ENCODE measurements around the gene ATP13A5. TPM values are rescaled to one million over a fixed set of nuclear protein-coding genes. Genes with fewer than 3 reads are reported as not detected.

ATP13A5 gene, protein sequence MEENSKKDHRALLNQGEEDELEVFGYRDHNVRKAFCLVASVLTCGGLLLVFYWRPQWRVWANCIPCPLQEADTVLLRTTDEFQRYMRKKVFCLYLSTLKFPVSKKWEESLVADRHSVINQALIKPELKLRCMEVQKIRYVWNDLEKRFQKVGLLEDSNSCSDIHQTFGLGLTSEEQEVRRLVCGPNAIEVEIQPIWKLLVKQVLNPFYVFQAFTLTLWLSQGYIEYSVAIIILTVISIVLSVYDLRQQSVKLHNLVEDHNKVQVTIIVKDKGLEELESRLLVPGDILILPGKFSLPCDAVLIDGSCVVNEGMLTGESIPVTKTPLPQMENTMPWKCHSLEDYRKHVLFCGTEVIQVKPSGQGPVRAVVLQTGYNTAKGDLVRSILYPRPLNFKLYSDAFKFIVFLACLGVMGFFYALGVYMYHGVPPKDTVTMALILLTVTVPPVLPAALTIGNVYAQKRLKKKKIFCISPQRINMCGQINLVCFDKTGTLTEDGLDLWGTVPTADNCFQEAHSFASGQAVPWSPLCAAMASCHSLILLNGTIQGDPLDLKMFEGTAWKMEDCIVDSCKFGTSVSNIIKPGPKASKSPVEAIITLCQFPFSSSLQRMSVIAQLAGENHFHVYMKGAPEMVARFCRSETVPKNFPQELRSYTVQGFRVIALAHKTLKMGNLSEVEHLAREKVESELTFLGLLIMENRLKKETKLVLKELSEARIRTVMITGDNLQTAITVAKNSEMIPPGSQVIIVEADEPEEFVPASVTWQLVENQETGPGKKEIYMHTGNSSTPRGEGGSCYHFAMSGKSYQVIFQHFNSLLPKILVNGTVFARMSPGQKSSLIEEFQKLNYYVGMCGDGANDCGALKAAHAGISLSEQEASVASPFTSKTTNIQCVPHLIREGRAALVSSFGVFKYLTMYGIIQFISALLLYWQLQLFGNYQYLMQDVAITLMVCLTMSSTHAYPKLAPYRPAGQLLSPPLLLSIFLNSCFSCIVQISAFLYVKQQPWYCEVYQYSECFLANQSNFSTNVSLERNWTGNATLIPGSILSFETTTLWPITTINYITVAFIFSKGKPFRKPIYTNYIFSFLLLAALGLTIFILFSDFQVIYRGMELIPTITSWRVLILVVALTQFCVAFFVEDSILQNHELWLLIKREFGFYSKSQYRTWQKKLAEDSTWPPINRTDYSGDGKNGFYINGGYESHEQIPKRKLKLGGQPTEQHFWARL
- polyA plus RNA-seq (ENCODE audit: insufficient read length in 4 of 4): under 1 TPM in 2 of 4 donors, not detected in 2; 0.11 to 0.38 TPM

DNA sequence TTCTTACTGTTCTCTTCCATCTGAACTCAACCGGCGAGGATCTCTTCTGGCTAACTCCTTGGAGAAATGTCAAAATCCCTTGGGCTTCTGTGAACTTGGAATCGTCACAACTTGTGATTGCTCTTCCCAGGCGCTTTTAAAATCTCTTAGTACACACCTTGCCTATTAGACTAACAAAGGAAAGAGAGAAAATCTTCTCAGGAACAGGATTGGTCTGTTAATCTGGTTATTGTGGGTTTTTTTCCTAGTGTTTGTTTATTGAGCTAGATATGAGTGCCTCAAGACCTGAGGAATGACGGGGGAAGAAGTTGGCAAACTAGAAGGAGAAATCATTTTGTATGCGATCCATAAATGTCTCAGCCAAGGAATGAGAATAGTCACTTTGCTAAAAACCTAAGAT, at the start of gene ATP13A5:
ATP13A5 (minus strand) TSS at position 48 of the 400 bp plus-strand sequence; CDS start at position 20, 28 bp downstream.
- no peak for DNase-seq (ENCODE audit: low read depth in 4 of 4, low spot score in 3 of 4)

DNA sequence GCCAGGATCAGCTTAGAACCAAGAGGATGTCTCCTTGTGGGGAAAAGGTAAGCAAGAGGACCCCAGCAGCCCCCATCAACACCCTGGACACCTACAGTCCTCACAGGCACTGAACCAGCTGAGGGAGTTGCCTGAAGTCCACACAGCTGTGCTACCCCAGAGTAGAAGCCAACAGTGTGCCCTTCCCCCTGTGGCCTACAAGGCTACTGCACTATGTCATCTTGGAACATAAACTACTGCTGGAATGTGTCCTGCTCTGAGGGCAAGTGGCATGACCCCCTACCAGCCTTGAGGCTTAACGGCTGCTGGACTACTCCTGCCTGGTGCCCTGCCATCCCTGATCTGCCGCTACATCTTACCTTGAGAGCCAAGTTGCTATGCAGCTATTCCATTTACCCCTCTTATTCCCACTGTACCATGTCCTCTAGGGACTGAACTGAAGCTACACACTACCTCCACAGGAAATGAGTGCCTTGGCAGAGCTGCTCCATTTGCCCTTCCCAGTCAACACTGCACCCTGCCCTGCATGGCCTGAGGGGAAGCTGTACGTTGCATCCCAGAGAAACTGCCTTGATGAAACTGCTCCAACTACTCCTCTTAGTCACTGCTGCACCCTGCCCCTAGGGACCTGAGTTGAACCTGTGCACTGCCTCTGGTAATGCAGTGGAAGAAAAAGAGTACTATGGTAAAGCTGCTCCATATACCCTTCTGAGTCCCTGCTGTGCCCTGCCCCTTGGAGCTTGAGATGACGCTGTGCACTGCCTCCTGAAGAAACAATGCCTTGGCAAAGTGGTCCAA, 40.2 kb upstream of the ATP13A5 start:
- no peak for DNase-seq (ENCODE audit: low read depth in 4 of 4, low spot score in 3 of 4)

DNA sequence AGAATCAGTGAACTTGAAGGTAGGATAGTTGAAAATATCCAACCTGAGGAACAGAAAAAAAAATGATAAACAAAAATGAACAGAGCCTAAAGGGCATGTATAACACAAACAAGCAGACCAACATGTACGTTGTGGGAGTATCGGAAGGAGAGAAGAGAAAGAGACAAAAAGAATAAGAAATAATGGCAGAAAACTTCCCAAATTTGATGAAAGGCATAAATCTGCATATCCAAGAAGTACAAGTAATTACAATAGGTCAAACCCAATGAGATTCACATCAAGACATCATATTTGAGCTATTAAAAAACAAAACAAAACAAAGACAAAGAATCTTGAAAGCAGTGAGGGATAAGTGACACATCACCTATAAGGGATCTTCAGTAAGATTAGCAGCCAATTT, 38.1 kb upstream of the ATP13A5 start:
- no peak for DNase-seq (ENCODE audit: low read depth in 4 of 4, low spot score in 3 of 4)

DNA sequence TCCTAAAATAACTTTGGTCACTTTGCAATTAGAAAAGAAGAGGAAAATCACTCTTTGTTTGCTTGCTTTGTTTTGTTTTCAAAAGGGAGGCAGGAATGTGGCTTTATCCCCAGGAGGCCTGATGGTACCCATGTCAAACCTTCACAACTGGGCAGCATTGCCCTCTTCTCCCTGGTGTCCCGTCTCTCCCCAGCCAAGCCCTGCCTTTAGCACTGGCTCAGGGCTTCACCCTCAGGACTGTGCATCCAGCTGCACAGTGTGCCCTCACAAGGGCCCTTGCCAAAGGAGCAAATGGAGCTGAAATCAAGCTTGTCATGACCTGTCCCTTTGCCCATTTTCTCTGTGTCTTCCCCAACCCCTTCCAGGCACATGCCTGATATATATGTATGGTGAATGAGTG, 29.1 kb upstream of the ATP13A5 start:
- DNase-seq (ENCODE audit: low read depth in 4 of 4, low spot score in 3 of 4): no peak

DNA sequence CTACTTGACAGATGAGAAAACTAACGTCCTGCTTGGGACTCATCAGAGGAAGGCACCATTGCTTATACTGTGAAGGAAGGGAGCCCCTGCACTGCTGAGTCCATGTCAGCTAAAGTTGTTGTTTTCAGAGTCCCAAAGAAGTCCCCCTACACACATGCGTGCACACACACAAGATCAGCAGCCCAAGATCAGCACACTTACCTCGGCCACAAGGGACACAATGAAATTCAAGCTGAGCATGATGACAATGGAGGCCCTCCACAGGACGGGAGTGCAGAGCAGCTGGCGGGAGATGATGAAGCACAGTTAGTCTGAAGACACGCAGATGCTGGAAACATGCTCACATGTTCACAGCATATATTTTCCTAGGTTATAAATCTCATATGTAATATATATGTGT, 28.6 kb upstream of the ATP13A5 start:
- no peak for DNase-seq (ENCODE audit: low read depth in 4 of 4, low spot score in 3 of 4)

DNA sequence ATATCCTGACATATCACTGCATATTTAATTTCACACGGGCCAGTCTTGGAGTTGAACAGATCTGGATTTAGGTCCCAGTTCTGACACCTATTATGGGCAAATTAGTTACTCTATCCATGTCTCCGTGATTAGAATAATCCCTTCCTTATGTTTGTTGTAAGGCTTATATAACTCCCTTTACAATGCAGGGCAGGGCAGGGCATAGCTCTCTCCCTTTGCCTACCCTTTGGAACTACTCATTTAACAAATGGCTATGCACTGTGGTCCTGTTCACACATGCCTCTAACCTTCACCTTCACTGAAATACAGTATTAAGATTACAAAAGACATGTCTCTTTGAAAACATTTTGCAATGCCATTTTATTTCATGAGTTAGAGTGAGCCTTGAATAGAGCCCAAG, 24.8 kb upstream of the ATP13A5 start:
- no peak for DNase-seq (ENCODE audit: low read depth in 4 of 4, low spot score in 3 of 4)

DNA sequence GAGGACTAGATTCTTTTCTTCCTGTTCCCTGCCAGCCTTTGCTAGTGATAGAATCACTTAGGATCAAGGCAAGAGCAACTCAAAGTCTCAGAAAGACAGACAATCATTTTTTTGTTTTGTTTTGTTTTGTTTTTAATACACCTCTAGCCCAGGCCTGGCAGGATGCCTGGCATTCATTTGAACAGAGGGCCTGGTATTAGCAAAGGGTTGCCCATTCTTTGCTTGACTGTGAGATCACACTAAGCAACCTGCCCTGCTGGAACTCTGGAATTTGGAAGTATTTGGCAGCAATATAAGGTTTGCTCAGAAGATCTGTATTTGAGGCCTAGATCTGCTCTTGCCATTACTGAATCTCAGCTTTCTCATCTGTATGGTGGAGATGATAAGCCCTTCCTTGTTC, 21.8 kb upstream of the ATP13A5 start:
- no peak for DNase-seq (ENCODE audit: low read depth in 4 of 4, low spot score in 3 of 4)

DNA sequence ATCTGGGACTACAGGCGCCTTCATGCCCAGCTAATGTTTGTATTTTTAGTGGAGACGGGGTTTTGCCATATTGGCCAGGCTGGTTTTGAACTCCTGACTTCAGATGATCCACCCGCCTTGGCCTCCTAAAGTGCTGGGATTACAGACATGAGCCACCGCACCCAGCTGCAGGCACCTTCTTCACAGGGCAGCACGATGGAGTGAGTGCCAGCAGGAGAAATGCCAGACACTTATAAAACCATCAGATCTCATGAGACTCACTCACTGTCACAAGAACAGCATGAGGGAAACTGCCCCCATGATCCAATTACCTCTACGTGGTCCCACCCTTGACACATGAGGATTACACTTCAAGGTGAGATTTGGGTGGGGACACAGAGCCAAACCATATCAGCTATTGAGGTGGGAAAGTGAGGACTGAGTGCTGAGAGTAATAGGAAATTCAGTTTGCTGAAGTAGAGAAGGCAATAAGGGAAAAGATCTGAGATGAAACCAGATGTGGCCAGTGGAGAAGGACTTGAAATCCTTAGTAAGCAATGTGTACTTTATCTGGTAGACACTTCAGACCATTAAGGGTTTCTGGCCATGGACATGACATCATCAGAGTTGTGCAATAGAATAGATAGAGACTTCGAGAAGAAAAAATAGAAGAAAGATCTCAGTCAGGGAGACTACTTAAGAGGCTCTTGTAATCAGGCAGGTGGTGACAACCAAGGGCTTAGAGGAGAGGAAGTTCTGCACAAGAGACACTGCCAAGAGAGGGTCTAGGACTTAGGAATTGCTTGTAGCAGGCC, 18.1 kb upstream of the ATP13A5 start:
- DNase-seq (ENCODE audit: low read depth in 4 of 4, low spot score in 3 of 4): no peak

DNA sequence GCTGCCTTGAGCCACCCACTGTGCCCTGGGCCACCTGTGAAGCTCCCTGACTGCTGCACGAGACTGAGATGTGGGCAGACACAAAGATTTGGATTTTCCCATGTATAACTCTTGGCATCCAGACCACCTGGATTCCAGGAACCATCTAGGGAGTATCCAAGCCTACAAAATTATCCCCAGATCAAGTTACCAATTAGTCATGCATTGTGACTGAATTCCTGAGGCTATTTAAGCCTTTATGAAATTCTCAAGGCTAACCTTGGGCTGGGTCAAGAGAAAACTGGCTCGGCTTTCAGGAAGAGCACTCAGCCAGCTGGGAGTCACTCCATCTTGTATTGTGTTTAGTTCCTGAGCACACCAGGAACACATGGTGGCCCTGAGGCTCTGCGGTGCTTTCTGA, 13.3 kb upstream of the ATP13A5 start:
- DNase-seq (ENCODE audit: low read depth in 4 of 4, low spot score in 3 of 4): peak in 3 of 4 donors; percentile 18 to 50 (median 26)

DNA sequence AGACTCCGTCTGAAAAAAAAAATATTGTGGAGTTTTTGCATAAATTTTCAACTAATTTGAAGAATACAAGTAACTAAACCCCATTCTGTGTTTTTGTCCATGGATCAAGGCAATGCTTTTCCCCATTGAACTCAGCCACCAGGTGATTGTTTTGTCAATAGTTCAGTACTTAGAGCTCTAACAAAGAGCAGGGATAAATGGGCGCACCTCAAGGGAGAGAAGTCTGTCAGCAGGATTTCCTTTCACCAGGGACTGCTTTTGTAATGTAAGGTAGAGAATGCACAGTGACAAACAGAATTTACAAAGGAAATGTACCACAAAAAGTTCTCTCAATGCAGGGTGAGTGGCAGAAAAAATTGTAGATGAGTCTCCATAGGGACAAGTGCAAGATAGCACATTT, 10.8 kb upstream of the ATP13A5 start:
- no peak for DNase-seq (ENCODE audit: low read depth in 4 of 4, low spot score in 3 of 4)

DNA sequence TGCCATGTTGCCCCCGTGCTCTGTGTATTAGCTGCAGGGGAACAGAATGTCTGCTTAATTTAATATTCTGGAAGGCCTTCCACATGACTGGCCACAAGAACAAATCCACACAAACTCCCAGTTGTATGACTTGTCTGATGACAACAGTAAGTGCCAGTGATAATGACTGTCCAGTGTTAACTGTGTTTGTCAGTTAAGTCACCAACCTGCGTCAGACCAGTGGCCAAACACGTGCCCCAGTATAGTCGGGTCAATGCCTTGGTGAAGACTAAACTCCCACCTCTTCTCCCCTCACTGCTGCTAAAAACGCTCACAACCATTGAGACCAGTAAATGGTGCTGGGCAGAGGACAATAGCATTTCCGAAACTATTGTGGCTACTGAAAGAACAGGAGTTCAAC, 9.8 kb upstream of the ATP13A5 start:
- no peak for DNase-seq (ENCODE audit: low read depth in 4 of 4, low spot score in 3 of 4)

DNA sequence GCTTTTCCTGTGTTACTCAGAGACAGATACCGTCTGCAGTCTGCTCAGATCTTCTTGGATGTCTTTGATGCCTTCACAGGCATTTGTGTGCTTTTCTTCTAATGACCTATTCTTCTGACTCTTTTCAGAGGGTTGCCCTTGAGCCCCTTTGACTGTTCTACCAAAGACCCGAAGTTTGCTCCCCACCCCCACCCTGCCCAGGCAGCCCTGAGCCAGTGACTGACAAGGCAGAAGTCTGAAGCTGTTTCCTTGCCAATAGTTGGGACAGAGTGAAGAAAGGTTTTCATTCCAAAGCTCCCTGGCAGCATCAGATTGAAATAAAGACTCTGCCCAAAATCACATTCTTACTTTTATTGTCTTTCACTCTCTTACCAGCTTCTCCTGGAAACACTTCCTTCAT, 9.0 kb upstream of the ATP13A5 start:
- DNase-seq (ENCODE audit: low read depth in 4 of 4, low spot score in 3 of 4): no peak

DNA sequence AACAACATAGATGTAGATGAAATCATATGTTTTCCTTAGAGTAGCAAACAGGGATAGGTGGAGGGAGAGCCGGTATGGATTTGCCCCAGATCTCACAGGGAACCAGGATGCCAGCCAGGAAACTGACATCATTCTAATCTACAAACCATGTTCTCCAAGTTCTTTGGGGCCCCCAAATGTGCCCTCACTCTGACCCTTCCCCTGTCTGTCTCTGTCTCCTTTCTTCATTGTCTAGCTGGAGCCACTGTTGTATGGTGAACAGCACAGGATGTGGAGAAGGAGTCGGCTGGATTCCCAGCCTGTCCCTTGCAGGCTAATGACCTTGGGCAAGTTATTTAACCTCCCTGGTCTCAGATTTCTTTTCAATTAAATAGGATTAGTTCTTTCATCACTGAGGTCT, 962 bp downstream of the ATP13A5 start:
- no peak for DNase-seq (ENCODE audit: low read depth in 4 of 4, low spot score in 3 of 4)

DNA sequence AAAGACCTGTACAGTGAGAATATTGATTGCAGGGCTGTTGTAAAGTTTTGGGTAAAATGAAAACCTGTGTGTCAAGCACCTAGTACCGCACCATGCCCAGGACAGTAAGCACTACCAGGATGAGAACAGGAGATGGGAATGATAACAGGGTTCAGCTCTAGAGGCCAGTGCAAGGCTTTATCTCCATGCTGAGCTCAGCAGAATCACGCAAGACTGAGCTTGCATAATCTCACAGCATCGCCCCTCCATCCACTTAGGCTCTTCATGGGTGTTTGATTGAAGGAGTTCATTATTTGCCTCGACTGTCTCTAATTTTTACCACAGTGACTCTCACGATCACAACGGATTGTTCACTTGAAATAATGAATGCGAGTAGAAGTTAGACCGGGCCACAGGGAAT, 2.9 kb downstream of the ATP13A5 start:
- no peak for DNase-seq (ENCODE audit: low read depth in 4 of 4, low spot score in 3 of 4)

DNA sequence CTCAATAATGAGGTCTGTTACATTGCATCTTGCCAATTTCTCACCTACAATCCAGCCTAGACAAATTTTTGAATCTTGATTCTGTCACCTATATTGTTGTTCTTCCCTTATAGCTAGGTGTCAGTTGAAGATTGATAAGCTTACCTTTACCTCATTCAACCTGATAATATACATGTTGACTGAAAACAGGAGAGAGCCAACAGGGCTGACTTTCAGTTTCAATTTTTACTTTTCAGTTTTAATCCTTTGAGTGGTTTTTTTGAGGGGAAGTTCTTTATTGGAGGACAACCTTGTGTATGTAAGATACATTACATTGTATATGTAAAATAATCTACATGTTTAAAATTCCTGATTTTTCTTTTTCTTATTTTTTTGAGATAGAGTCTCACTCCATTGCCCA, 5.8 kb downstream of the ATP13A5 start:
- no peak for DNase-seq (ENCODE audit: low read depth in 4 of 4, low spot score in 3 of 4)

DNA sequence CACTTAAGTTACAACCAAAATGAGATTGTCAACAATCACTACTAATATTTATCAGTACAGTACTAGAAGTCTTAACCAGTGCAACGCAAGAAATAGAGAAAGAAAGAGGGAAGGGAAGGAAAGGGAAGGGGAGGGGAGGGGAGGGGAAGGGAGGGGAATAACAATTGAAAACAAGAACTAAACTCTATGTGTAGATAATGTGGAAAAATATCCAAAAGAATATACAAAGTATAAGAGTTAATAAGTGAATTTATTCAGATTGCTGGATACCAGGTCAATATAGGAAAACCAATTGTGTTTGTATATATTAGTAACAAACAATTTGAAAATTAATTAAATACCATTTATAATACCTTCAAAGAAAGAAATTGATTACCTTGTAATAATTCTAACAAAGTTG, 10.7 kb downstream of the ATP13A5 start:
- no peak for DNase-seq (ENCODE audit: low read depth in 4 of 4, low spot score in 3 of 4)

DNA sequence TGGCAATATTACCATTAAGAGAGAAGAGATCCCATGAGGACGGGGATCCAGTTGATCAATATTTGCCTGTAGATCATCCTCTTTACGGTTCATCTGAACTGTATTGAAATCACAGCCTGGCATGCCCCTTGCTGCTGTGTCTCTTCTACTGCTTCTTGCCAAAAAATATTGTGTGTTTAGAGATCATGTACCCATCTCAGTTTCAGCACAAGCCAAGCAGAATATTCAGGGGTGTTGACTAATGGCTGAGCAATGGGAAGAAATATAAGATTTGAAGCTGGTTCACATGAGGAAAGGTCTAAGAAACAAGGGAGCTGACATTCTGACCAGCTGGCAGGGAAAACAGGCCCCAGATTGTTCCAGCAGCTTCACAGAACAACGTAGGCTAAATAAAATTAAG, 21.3 kb downstream of the ATP13A5 start:
- no peak for DNase-seq (ENCODE audit: low read depth in 4 of 4, low spot score in 3 of 4)

DNA sequence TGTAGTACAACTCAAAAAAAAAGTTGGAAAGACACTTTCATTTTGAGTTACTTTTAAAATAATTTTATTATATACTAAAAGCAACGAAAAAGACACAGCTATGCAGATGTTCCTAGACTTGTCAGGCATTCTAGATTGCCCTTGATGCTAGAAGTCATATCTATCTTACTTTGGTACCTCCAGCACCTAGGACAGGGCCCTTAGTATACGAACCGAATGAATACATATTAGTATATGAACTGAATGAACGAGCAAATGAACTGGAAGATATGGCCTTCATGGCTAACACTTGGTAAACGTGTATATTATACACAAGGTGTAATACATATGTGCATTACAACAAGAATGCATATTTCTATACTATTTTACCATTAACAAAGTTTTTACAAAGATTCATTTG, 24.1 kb downstream of the ATP13A5 start:
- DNase-seq (ENCODE audit: low read depth in 4 of 4, low spot score in 3 of 4): no peak

DNA sequence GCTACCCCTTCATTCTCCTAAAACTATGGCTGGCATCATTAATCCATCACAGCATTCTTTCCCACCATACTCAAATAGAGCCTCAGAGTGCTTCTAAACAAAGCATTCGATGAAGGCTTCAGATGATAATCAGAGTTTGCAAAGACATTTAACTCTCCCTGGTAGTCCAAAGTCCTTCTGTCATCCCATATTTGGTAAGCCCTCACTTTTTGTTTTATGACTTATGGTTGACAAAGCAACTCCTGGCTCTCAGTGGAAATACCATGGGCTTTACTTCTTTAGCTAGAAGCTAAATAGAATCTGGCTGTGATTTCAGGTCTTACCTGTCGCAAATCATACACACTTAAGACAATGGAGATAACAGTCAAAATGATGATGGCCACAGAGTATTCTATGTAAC, 27.8 kb downstream of the ATP13A5 start:
- no peak for DNase-seq (ENCODE audit: low read depth in 4 of 4, low spot score in 3 of 4)

Measured in left renal pelvis (tissue), 4 donors.